ENCODE results near the gene MOB2.

Gene MOB2

GRCh38 chr11:1491379-1491778, 4.8 kb upstream of the MOB2 start:
- FAIRE-seq, result no peak
- TF ChIP-seq, protein P1, sequence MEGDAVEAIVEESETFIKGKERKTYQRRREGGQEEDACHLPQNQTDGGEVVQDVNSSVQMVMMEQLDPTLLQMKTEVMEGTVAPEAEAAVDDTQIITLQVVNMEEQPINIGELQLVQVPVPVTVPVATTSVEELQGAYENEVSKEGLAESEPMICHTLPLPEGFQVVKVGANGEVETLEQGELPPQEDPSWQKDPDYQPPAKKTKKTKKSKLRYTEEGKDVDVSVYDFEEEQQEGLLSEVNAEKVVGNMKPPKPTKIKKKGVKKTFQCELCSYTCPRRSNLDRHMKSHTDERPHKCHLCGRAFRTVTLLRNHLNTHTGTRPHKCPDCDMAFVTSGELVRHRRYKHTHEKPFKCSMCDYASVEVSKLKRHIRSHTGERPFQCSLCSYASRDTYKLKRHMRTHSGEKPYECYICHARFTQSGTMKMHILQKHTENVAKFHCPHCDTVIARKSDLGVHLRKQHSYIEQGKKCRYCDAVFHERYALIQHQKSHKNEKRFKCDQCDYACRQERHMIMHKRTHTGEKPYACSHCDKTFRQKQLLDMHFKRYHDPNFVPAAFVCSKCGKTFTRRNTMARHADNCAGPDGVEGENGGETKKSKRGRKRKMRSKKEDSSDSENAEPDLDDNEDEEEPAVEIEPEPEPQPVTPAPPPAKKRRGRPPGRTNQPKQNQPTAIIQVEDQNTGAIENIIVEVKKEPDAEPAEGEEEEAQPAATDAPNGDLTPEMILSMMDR (IDR thresholded peaks at IDR 0.05; ENCODE audit: insufficient read depth, missing control alignments), result no peak
- DNase-seq (ENCODE audit: insufficient read length, low spot score), result no peak

GRCh38 chr11:1490651-1491050, 4.1 kb upstream of the MOB2 start:
- TF ChIP-seq, protein P1 (IDR thresholded peaks at IDR 0.05; ENCODE audit: insufficient read depth, missing control alignments), result no peak
- FAIRE-seq, result no peak
- no peak for DNase-seq (ENCODE audit: insufficient read length, low spot score)

GRCh38 chr11:1488575-1489180, 2.1 kb upstream of the MOB2 start:
- TF ChIP-seq, protein P1 (IDR thresholded peaks at IDR 0.05; ENCODE audit: insufficient read depth, missing control alignments), result no peak
- DNase-seq (ENCODE audit: insufficient read length, low spot score), result no peak
- no peak for FAIRE-seq

- TF ChIP-seq, protein P1 (IDR thresholded peaks at IDR 0.05; ENCODE audit: insufficient read depth, missing control alignments), result no peak
- FAIRE-seq (no peak), DNase-seq (ENCODE audit: insufficient read length, low spot score) (no peak)
These were observed 1.4 kb upstream of the MOB2 start for GRCh38 chr11:1487851-1488574.

GRCh38 chr11:1487091-1487850, 692 bp upstream of the MOB2 start:
- TF ChIP-seq, protein P1 (IDR thresholded peaks at IDR 0.05; ENCODE audit: insufficient read depth, missing control alignments), result no peak
- no peak for DNase-seq (ENCODE audit: insufficient read length, low spot score)
- FAIRE-seq, result no peak

DNA sequence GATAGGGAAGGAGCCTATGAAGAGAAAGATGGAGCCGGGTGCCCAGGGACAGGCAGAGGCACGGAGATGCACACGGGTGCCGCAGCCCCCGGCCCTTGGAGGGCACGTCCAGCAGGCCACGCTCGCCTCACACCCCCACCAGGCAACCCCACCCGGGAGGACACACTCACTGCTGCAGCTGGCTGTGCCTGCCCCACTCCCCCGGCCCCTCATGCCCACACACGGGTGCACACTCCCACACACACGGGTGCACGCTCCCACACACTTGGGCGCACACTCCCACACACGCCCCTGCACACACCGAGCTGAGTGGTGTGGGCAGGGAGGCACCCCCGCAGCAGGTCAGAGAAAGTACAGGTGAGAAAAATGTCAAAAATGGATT, 1.1 kb downstream of the MOB2 start:
- TF ChIP-seq, protein P1 (IDR thresholded peaks at IDR 0.05; ENCODE audit: insufficient read depth, missing control alignments), result no peak
- DNase-seq (ENCODE audit: insufficient read length, low spot score) (no peak), FAIRE-seq (no peak)
